ENCODE results near the gene TFDP1. TPM values are rescaled to one million over a fixed set of nuclear protein-coding genes. Genes with fewer than 3 reads are reported as not detected.

TFDP1 gene
- polyA plus RNA-seq, 3 donors, result 30.3 to 54.0 (median 37.6) TPM

- Histone ChIP-seq H3K9me3 (replicated peaks in 1 of 2; ENCODE audit: control insufficient read depth in 1 of 2, insufficient read depth in 1 of 2, low read length in 2 of 2) (no peaks in the 10 kb centered on the region), H3K36me3 (replicated peaks in 1 of 2; ENCODE audit: control insufficient read depth in 1 of 2, insufficient read depth in 2 of 2, low read length in 2 of 2) (peaks cover 48 to 86% of the 10 kb centered on the region in 2 donors), H3K4me2 (replicated peaks; ENCODE audit: extremely low read depth, low read length, poor library complexity, severe bottlenecking) (no peak overlapping the region), H3K27ac (ENCODE audit: low read depth in 1 of 2, low read length in 2 of 2) (no peak overlapping the region), H3K9ac (ENCODE audit: insufficient read depth, low read length, poor library complexity, severe bottlenecking) (no peak overlapping the region), H4K20me1 (ENCODE audit: insufficient read depth, low read length) (no peaks in the 10 kb centered on the region), H3K79me2 (ENCODE audit: insufficient read depth, low read length) (peaks cover 38% of the 10 kb centered on the region), H3K27me3 (ENCODE audit: control insufficient read depth in 2 of 2, insufficient read depth in 2 of 2, low read length in 2 of 2) (no peaks in the 10 kb centered on the region), H3K4me3 (replicated peaks in 1 of 3; ENCODE audit: low read depth in 2 of 3, low read length in 3 of 3) (no peak overlapping the region), H3K4me1 (ENCODE audit: control insufficient read depth in 1 of 2, insufficient read depth in 2 of 2, low read length in 2 of 2) (no peaks in the 10 kb centered on the region), H2AFZ (ENCODE audit: insufficient read depth, low read depth, low read length, poor library complexity, severe bottlenecking) (no peak overlapping the region)
- H3K36me3 Mint-ChIP-seq, result peaks cover 62 to 87% of the 10 kb centered on the region in 2 donors
- no peak for TF ChIP-seq CTCF (IDR thresholded peaks at IDR 0.05)
- H3K4me1 Mint-ChIP-seq, result no peaks in the 10 kb centered on the region
- no peak overlapping the region for H3K4me3 Mint-ChIP-seq
- no peak for DNase-seq
- peaks cover 0 to 11% (median 2%) of the 10 kb centered on the region in 3 donors for H3K27me3 Mint-ChIP-seq (ENCODE audit: low read depth in 3 of 3)
- WGBS (ENCODE audit: insufficient coverage), result 100% methylated on average over 8 of the region's 11 CpGs
- peak overlapping the region in 1 of 7 donors; percentile 58 for H3K27ac Mint-ChIP-seq
- intact Hi-C loops (cut with micrococcal nuclease), result no loop called here
- H3K9me3 Mint-ChIP-seq, result peaks cover 0 to 15% (median 2%) of the 10 kb centered on the region in 7 donors
Observed at GRCh38 chr13:113630296-113630695, 45.7 kb downstream of the TFDP1 start.

- Histone ChIP-seq H3K4me2 (replicated peaks; ENCODE audit: extremely low read depth, low read length, poor library complexity, severe bottlenecking) (no peak overlapping the region), H4K20me1 (ENCODE audit: insufficient read depth, low read length) (no peaks in the 10 kb centered on the region), H3K27me3 (ENCODE audit: control insufficient read depth in 2 of 2, insufficient read depth in 2 of 2, low read length in 2 of 2) (no peaks in the 10 kb centered on the region), H3K4me3 (replicated peaks in 1 of 3; ENCODE audit: low read depth in 2 of 3, low read length in 3 of 3) (no peak overlapping the region), H3K9ac (ENCODE audit: insufficient read depth, low read length, poor library complexity, severe bottlenecking) (no peak overlapping the region), H2AFZ (ENCODE audit: insufficient read depth, low read depth, low read length, poor library complexity, severe bottlenecking) (no peak overlapping the region), H3K36me3 (replicated peaks in 1 of 2; ENCODE audit: control insufficient read depth in 1 of 2, insufficient read depth in 2 of 2, low read length in 2 of 2) (peaks cover 53 to 91% of the 10 kb centered on the region in 2 donors), H3K79me2 (ENCODE audit: insufficient read depth, low read length) (peaks cover 38% of the 10 kb centered on the region), H3K9me3 (replicated peaks in 1 of 2; ENCODE audit: control insufficient read depth in 1 of 2, insufficient read depth in 1 of 2, low read length in 2 of 2) (no peaks in the 10 kb centered on the region), H3K27ac (ENCODE audit: low read depth in 1 of 2, low read length in 2 of 2) (no peak overlapping the region), H3K4me1 (ENCODE audit: control insufficient read depth in 1 of 2, insufficient read depth in 2 of 2, low read length in 2 of 2) (no peaks in the 10 kb centered on the region)
- intact Hi-C loops (cut with micrococcal nuclease), result no loop called here
- H3K36me3 Mint-ChIP-seq, result peaks cover 66 to 87% of the 10 kb centered on the region in 2 donors
- TF ChIP-seq CTCF (IDR thresholded peaks at IDR 0.05), result no peak
- H3K4me1 Mint-ChIP-seq, result no peaks in the 10 kb centered on the region
- DNase-seq, result no peak
- peak overlapping the region in 1 of 7 donors; percentile 76 for H3K27ac Mint-ChIP-seq
- no peak overlapping the region for H3K4me3 Mint-ChIP-seq
- H3K27me3 Mint-ChIP-seq (ENCODE audit: low read depth in 3 of 3), result peaks cover 0 to 8% (median 2%) of the 10 kb centered on the region in 3 donors
- H3K9me3 Mint-ChIP-seq, result peaks cover 0 to 15% (median 3%) of the 10 kb centered on the region in 7 donors
- no CpG with 5 or more reads among the region's 6 CpGs for WGBS (ENCODE audit: insufficient coverage)
Observed at GRCh38 chr13:113630804-113631203, 46.3 kb downstream of the TFDP1 start.

Data from CD14-positive monocyte (primary cell).